ENCODE measurements around the gene SLC29A1.
"Not testable (repeated sequence)": the region's sequence is repeated elsewhere in the genome, so short reads cannot be mapped to it uniquely, and the experiment has no call there.

Gene SLC29A1

DNA sequence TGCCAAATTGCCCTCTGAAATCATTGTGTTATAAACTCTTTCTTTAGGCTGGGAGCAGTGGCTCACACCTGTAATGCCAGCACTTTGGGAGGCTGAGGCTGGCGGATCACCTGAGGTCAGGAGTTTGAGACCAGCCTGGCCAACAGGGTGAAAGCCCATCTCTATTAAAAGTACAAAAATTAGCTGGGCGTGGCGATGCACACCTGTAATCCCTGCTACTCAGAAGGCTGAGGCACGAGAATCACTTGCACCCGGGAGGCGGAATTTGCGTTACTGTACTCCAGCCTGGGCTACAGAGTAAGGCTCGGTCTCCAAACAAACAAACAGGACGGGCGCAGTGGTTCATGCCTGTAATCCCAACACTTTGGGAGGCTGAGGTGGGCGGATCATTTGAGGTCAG lies 27.0 kb upstream of the SLC29A1 start:
- not testable (repeated sequence) for DNase-seq

DNA sequence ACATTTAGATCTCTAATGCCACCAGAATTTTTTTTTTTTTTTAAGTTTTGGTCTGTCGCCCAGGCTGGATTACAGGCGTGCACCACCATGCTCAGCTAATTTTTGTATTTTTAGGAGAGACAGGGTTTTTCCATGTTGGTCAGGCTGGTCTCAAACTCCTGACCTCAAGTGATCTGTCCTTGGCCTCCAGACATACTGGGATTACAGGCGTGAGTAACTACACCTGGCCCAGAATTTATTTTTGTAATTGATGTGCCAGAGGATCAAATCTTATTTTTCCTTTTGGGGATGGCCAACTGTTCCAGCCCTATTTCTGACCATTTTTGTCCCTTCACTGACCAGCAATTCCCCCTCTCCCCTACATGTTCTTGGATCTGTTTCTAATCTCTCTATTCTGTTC lies 24.7 kb upstream of the SLC29A1 start:
- no peak for DNase-seq

- DNase-seq, result no peak
Observed at GRCh38 chr6:44199883-44200282, 23.5 kb upstream of the SLC29A1 start.

DNA sequence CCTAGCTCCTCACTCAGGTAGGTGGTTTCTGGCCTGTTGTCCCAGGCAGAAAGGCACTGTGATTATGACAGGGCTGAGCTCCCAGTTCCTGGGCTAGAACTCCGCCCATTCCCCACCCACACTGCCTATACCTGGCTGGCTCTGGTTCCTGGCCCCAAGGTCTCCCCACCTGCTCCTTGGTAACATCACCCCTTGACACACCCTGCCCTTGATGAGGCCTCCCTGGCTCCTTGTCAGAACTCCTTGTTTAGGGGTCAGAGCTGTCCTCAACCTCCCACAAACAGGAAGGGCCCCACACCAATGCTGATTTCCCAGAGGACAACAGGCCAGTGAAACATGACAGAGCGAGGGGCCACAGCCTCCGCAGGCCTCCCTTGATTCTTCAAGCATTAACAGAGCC lies 22.2 kb upstream of the SLC29A1 start:
- no peak for DNase-seq

DNA sequence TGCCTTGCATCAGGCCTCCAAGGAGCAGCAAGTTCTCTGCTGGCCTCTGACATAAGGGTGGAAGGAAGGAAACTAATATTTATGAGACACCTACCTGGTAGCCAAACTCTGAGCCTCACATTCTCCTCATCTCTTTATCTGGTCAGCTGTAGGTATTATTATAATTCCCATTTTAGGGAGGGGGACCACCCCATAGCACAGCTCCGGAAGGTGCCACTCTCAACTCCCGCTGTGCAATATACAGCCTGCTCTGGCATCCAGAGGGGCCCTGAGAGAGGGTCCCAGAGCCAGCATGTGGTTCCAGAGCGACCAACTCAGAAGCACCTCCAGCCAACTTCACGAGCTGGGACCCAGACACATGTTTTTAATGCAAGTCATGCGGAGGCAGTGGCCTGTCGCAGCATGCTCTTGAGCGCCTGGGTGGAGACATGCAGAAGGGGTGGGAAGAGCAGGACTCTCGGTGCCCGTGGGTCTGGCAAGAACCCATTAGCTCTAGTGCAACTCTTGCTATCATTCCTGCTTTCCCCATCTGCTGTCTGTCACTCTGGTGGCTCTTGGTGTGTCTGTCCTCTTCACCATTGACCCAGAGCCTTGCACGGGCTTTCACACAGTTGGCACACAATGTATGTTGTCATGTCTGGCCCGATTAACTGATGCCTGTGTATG lies 21.6 kb upstream of the SLC29A1 start:
- no peak for DNase-seq

DNA sequence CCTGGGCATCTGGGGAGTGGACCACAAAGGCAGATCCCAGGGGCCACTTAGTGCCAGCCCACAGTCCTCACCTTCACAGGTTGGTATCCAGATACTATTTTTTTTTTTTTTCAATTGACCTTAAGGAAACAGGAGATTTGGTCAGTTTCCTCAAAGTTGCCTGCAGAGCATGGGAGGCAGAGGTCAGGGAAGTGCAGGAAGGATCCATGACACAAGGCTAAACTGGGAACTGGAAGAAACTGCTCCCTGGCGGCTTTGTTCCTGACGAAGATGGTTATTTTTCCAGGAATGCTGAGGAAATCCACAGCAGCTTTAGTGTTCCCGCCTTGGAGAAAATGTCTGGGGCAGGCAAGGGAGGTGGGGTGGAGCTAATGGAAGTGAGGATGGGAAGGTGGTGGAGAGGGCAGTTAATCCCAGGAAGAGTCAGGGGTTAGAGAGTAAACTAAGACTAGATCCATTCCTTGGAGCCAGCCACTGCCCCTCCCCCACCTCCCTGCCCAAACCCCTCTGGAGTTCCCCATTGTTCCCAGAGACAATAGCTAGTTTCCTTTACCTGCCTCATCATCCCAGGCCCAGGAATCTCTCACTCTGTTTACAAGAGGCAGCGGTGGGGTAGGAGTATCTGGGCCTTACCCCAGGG lies 20.9 kb upstream of the SLC29A1 start:
- DNase-seq, result no peak

DNA sequence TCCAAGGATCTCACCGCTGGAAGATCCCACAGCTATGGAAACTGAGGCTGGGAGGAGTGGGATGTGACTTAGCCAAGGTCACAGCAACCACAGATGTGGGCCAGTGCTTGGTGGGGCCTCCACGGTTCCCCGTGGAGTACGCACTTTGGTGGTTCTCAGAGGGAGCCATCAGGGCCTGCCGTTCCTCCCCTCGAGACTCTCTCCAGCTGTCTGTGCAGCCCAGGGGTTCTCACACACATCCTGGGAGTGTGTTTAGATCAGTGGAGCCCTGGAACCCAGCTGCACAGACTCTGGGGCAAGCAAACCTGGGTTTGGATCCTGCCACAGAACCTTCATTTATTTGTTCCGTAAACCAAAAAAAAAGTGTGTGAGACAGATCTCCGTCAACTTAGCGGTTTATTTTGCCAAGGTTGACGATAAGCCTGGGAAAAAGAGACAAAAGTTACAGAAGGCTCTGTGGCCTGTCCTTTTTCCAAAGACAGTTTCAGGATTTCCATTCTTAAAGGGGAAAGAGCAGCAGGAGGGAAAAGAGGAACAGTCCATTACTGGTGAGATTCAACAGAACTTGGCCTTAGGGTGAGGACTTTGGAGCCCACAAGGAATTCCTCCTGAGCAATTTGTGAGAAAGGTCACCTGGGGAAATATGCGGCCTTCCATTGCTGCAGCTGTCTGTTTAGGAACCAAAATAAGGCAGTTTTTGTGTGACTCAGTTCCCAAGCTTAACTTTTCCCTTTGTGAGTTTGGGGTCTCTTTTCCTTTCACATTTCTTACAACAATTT lies 20.2 kb upstream of the SLC29A1 start:
- no peak for DNase-seq

DNA sequence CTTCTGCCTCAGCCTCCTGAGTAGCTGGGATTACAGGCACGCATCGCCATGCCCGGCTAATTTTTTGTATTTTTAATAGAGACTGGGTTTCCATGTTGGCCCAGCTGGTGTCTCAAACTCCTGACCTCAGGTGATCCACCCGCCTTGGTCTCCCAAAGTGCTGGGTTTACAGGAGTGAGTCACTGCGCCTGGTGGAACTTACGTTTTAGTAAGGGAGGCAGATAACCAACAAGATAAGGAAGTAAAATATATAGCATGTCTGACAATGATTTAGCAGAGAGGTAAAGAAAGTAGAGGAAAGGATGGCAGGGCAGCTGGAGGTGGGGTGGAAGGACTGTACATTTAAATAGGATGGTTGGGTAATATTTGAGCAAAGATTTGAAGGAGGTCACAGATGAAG lies 19.4 kb upstream of the SLC29A1 start:
- DNase-seq, result no peak

GRCh38 chr6:44207966-44208365 lies 15.4 kb upstream of the SLC29A1 start:
- no peak for DNase-seq

GRCh38 chr6:44211284-44211683 lies 12.1 kb upstream of the SLC29A1 start:
- no peak for DNase-seq

DNA sequence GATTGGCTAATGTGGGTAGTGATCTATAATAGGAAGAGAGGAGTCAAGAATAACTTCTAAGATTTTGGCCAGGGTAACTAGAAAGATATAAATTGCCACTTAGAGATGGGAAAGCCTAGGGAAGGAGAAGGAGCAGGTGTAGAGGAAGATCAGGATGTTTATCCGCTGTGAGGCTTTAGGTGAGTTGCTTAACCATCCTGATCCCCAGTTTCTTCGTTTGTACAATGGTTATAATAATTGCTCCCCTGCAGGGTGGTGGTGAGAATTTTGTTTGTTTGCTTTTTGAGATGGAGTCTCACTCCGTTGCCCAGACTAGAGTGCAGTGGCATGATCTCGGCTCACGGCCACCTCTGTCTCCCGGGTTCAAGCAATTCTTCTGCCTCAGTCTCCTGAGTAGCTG lies 9.1 kb upstream of the SLC29A1 start:
- DNase-seq, result no peak

DNA sequence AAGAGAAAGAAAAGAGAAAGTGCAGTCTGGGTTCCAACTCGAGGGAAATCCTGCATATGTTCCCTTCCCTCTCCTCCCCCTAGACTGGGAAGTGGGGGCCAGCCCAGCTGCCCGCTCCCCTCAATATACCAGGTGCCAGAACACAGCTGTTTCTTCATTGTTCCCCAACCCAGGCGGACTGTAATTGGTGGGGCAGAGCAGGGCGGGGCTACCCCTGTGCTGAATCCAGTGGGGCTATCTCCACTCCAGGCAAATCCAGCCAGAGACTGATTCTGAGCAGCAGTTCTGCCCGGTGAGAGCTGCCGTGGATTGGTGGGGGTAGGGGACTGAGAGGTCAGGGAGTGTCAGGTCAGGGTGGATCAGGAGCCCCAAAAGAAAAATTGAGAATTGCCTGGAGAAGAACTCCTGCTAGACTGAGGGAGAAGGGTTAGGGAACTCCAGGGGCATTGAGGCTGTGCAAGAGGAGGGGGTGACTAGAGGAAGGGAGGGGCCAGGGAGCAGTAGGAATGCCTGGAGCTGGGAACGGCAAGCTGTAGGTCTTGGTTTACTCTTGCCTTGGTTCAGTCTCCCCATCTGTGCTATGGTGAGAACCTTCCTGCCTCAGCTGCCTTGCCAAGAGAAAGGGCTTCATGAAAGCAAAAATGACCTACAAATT lies 6.6 kb upstream of the SLC29A1 start, which contains the start of gene MYMX:
MYMX (plus strand) TSS at position 250 of the 655 bp plus-strand sequence. CDS start 546 bp downstream, outside the sequence.
- DNase-seq, result no peak

- no peak for DNase-seq
Observed at GRCh38 chr6:44217332-44218143, 5.9 kb upstream of the SLC29A1 start.

DNA sequence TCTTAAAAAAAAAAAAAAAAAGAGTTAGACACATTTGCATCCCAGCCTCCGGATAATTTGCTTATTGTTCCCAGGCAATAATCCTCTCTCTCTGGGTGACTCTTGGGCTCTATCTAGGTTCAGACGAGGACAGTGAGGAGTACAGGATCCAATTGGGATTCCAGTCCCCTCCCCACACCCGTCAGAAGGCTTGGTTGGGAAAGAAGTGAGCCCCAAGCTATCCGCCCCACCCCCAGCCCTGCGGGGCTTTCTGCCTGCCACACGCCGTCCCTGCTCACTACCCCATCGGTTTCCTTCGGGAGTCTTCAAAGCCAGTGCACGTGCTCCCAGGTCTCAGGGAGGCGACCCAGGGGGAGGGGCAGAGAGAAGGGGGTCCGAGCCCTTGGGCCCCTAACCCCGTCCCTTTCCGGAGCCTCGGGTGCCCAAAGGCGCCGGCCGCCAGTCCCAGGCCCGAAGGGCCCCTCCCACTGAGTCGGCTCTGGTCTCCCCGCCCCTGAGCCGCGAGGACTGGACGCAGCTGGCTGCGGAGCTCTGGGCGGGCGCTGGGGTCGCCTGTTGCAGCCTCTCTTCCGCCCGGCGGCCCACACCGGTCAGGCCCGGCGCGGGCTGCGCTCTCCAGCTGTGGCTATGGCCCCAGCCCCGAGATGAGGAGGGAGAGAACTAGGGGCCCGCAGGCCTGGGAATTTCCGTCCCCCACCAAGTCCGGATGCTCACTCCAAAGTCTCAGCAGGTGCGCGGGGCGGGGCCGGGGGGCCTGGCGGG lies 4.2 kb upstream of the SLC29A1 start:
- no peak for DNase-seq

GRCh38 chr6:44219815-44220784 lies 3.3 kb upstream of the SLC29A1 start:
- no peak for DNase-seq

DNA sequence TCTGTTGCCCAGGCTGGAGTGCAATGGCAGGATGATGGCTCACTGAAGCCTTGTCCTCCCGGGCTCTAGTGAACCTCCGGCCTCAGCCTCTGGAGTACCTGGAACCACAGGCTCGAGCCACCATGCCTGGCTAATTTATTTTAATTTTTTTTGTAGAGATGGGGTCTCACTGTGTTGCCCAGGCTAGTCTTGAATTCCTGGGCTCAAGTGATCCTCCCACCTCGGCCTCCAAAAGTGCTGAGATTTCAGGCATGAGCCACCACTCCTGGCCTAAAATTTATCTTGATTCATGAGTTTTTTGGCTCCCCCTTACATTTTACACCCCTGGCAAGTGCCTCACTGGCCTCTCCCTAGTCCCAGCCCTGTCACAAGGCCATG lies 2.5 kb upstream of the SLC29A1 start:
- no peak for DNase-seq

DNA sequence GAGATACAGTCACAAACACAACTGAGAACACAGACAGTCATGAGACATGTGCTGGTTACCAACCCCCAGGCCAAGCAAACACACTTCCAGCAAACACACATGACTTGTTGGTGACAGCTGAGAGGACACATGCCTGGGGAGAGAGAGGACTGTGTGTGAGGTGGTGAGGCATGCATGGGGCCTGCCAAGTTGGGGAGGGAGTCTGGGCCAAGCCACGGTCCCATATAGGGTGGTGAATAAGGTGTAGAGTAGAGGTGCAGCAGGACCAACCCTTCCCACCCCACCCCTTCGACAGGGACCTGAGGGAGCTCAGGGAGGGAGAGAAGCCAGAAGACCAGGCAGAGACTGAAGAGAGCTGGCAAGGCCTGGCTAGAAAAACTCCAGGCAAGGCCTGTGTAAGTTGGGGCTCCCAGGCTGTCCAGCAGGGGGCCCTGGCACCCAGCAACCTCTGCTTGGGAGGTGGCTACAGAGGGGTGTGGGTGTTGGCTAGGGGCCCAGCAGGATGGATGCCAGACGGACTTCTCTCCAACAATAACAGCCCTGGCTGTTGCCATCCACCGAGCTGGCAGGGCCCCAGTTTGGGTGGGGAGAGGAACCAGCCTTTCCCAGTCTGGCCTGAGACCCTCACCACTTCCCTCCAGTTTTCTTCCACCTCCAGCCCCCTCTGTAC lies 2.0 kb upstream of the SLC29A1 start:
- DNase-seq, result peak; percentile 72

DNA sequence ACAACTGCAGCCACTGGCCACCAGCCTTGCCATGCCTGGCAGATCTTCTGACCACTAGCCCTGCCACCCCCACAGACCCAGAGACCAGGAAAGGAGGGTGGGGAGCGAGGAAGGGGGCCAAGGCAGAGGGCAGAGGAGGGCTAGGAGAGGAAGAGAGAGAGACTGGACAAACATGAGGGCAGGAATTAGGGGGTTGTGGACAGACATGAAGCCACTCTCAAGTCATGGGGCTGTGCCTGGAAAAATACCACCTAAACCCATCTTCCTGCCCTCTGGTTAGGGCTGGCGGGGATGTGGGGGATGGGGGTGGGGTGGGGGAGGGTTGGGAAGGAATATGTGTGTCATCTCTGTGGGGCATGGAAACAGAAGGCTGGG lies 1.4 kb upstream of the SLC29A1 start:
- DNase-seq, result no peak

- peak; percentile 11 for DNase-seq
Observed at GRCh38 chr6:44222486-44223318, 693 bp upstream of the SLC29A1 start.

Data from central memory CD4-positive, alpha-beta T cell (primary cell).